Chondrocyte (in vitro differentiated cells): Measurements from ENCODE around the gene CTAGE1. TPM values are rescaled to one million over a fixed set of nuclear protein-coding genes. Genes with fewer than 3 reads are reported as not detected.

Source experiments
- DNase-seq: peaks from one replicate; pipeline ENCODE4 v3.0.0; 2021; ENCODE audit warnings: mixed read lengths, low spot score
- H3K27ac Mint-ChIP-seq: one replicate; pipeline ENCODE4 v1.8.0; 2021; ENCODE audit warnings: mild to moderate bottlenecking, moderate library complexity, mixed read lengths; ENCODE audit not compliant: unreplicated experiment
- H3K27me3 Mint-ChIP-seq: 2 replicates; pipeline ENCODE4 v1.8.0; 2021; ENCODE audit warnings: low read depth, mixed read lengths
- H3K36me3 Mint-ChIP-seq: 2 replicates; pipeline ENCODE4 v1.8.0; 2021; ENCODE audit warnings: low read depth, mixed read lengths
- H3K4me1 Mint-ChIP-seq: 2 replicates; pipeline ENCODE4 v1.8.0; 2021; ENCODE audit warnings: low read depth, mild to moderate bottlenecking, mixed read lengths
- H3K4me3 Mint-ChIP-seq: one replicate; pipeline ENCODE4 v1.8.0; 2021; ENCODE audit warnings: mild to moderate bottlenecking, moderate library complexity, mixed read lengths; ENCODE audit not compliant: unreplicated experiment
- H3K9me3 Mint-ChIP-seq: 2 replicates; pipeline ENCODE4 v1.8.0; 2021; ENCODE audit warnings: low read depth, mixed read lengths
- total RNA-seq: library from RNA; stranded (reverse); gene quantifications from 3 replicates; pipeline ENCODE4 v1.2.1, GENCODE V29; 2021
- TF ChIP-seq, protein P1 (sequence below): fragments of 200-600 bp; sonication (generic); IDR thresholded peaks from 2 replicates; pipeline ENCODE4 v1.5.0; 2021; ENCODE audit warnings: antibody characterized with exemption, mild to moderate bottlenecking, moderate library complexity

Gene CTAGE1
- total RNA-seq, 1 donor from 2014 or later: 0.12 TPM

DNA sequence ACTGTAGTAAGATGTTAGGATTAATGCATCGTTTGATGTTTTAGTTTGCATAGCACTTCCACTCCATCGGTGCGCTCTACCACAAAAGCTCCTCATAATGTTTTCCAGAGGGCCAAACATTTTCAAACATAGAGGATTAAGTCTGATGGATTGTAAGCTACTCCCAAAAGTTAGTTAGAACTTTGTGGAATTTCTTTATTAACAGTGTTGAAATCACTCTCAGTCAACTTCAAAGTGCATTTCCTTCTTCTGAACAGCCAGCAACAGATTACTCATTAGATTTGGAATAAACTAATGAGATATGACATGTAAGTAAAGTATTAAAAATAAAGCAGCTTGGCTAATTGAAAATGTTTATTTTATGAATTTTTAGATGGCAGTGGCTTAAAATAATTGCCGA lies 30.1 kb upstream of the CTAGE1 start:
- H3K27ac Mint-ChIP-seq: no peak overlapping the region
- TF ChIP-seq, protein P1, sequence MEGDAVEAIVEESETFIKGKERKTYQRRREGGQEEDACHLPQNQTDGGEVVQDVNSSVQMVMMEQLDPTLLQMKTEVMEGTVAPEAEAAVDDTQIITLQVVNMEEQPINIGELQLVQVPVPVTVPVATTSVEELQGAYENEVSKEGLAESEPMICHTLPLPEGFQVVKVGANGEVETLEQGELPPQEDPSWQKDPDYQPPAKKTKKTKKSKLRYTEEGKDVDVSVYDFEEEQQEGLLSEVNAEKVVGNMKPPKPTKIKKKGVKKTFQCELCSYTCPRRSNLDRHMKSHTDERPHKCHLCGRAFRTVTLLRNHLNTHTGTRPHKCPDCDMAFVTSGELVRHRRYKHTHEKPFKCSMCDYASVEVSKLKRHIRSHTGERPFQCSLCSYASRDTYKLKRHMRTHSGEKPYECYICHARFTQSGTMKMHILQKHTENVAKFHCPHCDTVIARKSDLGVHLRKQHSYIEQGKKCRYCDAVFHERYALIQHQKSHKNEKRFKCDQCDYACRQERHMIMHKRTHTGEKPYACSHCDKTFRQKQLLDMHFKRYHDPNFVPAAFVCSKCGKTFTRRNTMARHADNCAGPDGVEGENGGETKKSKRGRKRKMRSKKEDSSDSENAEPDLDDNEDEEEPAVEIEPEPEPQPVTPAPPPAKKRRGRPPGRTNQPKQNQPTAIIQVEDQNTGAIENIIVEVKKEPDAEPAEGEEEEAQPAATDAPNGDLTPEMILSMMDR: no peak
- peaks cover 12% of the 10 kb centered on the region for H3K36me3 Mint-ChIP-seq
- no peaks in the 10 kb centered on the region for H3K27me3 Mint-ChIP-seq
- no peak overlapping the region for H3K4me3 Mint-ChIP-seq
- peaks cover 8% of the 10 kb centered on the region for H3K4me1 Mint-ChIP-seq
- H3K9me3 Mint-ChIP-seq: peaks cover 30% of the 10 kb centered on the region
- no peak for DNase-seq

DNA sequence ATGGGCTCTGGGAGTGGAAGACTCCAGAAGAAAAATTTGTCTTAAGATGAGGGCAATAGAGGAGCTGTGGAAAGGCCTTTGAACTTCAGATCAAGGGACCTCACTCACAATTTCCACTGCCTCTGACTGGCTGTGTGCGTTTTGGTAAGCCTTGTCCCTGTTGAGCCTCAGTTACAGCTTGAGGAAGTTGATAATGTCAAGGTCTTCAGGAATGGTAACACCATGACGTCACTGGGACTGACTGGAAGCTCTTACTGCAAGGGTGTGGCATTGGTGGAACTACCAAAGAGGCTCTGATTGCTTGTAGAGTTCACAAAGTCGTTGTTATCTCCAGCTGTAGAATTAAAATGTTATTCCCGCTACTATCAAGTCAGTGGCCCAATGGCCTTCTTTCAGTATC lies 29.2 kb upstream of the CTAGE1 start:
- H3K4me1 Mint-ChIP-seq: no peaks in the 10 kb centered on the region
- TF ChIP-seq, protein P1: no peak
- H3K9me3 Mint-ChIP-seq: peaks cover 33% of the 10 kb centered on the region
- H3K36me3 Mint-ChIP-seq: peaks cover 12% of the 10 kb centered on the region
- H3K27me3 Mint-ChIP-seq: no peaks in the 10 kb centered on the region
- no peak overlapping the region for H3K4me3 Mint-ChIP-seq
- no peak overlapping the region for H3K27ac Mint-ChIP-seq
- DNase-seq: no peak

- Mint-ChIP-seq H3K36me3 (peaks cover 12% of the 10 kb centered on the region), H3K27me3 (no peaks in the 10 kb centered on the region), H3K4me3 (no peak overlapping the region), H3K27ac (no peak overlapping the region), H3K4me1 (no peaks in the 10 kb centered on the region), H3K9me3 (peaks cover 33% of the 10 kb centered on the region)
- TF ChIP-seq, protein P1: no peak
- DNase-seq: no peak
Observed at GRCh38 chr18:22446325-22446724, 28.6 kb upstream of the CTAGE1 start.

DNA sequence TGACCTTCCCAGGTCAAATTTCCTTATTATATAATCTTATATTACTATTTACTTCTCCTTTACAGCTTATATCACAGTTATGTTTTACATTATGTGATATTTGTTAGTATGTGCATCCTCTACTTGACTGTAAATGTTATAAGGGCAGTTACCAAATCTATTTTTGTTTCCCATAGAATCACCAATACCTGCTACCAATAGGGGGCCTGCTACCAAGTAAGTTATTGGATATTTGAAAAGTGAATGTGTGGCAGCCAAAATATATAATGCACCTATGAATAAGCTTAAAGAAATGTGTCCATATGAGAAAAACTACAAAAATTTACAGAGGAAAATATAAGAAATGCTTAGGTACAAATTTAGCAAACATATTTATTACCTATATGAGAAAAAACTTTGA lies 23.9 kb upstream of the CTAGE1 start:
- Mint-ChIP-seq H3K4me3 (no peak overlapping the region), H3K9me3 (peaks cover 7% of the 10 kb centered on the region), H3K4me1 (no peaks in the 10 kb centered on the region), H3K36me3 (no peaks in the 10 kb centered on the region), H3K27me3 (no peaks in the 10 kb centered on the region), H3K27ac (no peak overlapping the region)
- DNase-seq: no peak
- TF ChIP-seq, protein P1: peak; percentile 22

- Mint-ChIP-seq H3K9me3 (peaks cover 7% of the 10 kb centered on the region), H3K4me3 (no peak overlapping the region), H3K4me1 (peaks cover 10% of the 10 kb centered on the region), H3K27me3 (no peaks in the 10 kb centered on the region), H3K36me3 (no peaks in the 10 kb centered on the region), H3K27ac (no peak overlapping the region)
- DNase-seq: no peak
- TF ChIP-seq, protein P1: no peak
Observed at GRCh38 chr18:22439447-22439846, 21.7 kb upstream of the CTAGE1 start.
